Mucosa of descending colon (tissue), 3 donors: ENCODE measurements around the gene TSFM. TPM values are rescaled to one million over a fixed set of nuclear protein-coding genes. Genes with fewer than 3 reads are reported as not detected.
"Not testable (repeated sequence)": the region's sequence is repeated elsewhere in the genome, so short reads cannot be mapped to it uniquely, and the experiment has no call there.

ENCODE experiments used
- ATAC-seq: fragments of 200-7000 bp; cut with Tn5 transposase; one replicate; pipeline ENCODE4 v1.9.1; 2020; ENCODE audit warnings: mild to moderate bottlenecking, moderate library complexity
- DNase-seq, 3 donors: peaks; one replicate each; pipeline ENCODE4 v3.0.0-alpha.2; 2020
- H3K36me3 ChIP-seq: fragments of 200-600 bp; one replicate; pipeline ENCODE4 v1.8.0; 2021; ENCODE audit warnings: low read depth, mild to moderate bottlenecking
- H3K4me1 ChIP-seq: fragments of 200-600 bp; one replicate; pipeline ENCODE4 v1.8.0; 2021; ENCODE audit warnings: low read depth, mild to moderate bottlenecking
- H3K4me3 ChIP-seq: fragments of 200-600 bp; one replicate; pipeline ENCODE4 v1.8.0; 2021; ENCODE audit warnings: mild to moderate bottlenecking
- H3K9me3 ChIP-seq: fragments of 200-600 bp; one replicate; pipeline ENCODE4 v1.8.0; 2021; ENCODE audit warnings: mild to moderate bottlenecking
- CTCF ChIP-seq: fragments of 200-600 bp; IDR thresholded peaks from one replicate; pipeline ENCODE4 v1.8.0; 2022; ENCODE audit warnings: antibody characterized with exemption, mild to moderate bottlenecking
- intact Hi-C, 2 donors: fragments of 100-400 bp; cut with DNase I in 1 of 2; cut with micrococcal nuclease in 1 of 2; formaldehyde crosslinking; loops; one replicate each; pipeline versions ENCODE4 v1.11.0 to v1.11.1; 2022; cut with DNase I, micrococcal nuclease
- total RNA-seq, 3 donors: library from RNA; stranded (reverse); fragmentation: NEBNext Ultra II Directional in 2 of 3; extraction: Animal tissue kit (Norgen Biotek cat#: 25700) in 2 of 3; gene quantifications; one replicate each; pipeline versions ENCODE4 v1.2.1 to v1.2.4, GENCODE V29; 2021 to 2023
- donor health status: DM: no; HTN: no; CAD: no; lungs with moderate emphysema.
- donor health status: DM: no; HTN: no; CAD: no.
- donor health status: DM: no; HTN: yes; CAD: no.

Gene TSFM
- total RNA-seq, 3 donors from 2014 or later, result 26.1 to 32.9 (median 29.0) TPM

GRCh38 chr12:57817261-57817989 lies 34.8 kb downstream of the TSFM start:
- intact Hi-C loops, result no loop called here
- Histone ChIP-seq H3K36me3 (peaks cover 2% of the 10 kb centered on the region), H3K9me3 (no peaks in the 10 kb centered on the region), H3K4me1 (peaks cover 16% of the 10 kb centered on the region), H3K4me3 (no peak overlapping the region)
- no peak for TF ChIP-seq CTCF
- ATAC-seq (peak; percentile 67), DNase-seq (no peak)

- H3K36me3 ChIP-seq, H3K4me3 ChIP-seq, intact Hi-C loops, DNase-seq, H3K9me3 ChIP-seq, ATAC-seq: not testable (repeated sequence)
- H3K4me1 ChIP-seq, result peaks cover 16% of the 10 kb centered on the region
Measured at GRCh38 chr12:57817990-57818331, 35.4 kb downstream of the TSFM start.

GRCh38 chr12:57820119-57820518 lies 37.5 kb downstream of the TSFM start:
- Histone ChIP-seq H3K4me1 (peaks cover 16% of the 10 kb centered on the region), H3K36me3 (peaks cover 23% of the 10 kb centered on the region)
- ATAC-seq, H3K4me3 ChIP-seq, DNase-seq, H3K9me3 ChIP-seq, intact Hi-C loops: not testable (repeated sequence)

GRCh38 chr12:57821015-57821414 lies 38.4 kb downstream of the TSFM start:
- peaks cover 16% of the 10 kb centered on the region for H3K4me1 ChIP-seq
- intact Hi-C loops, result not testable (repeated sequence)

DNA sequence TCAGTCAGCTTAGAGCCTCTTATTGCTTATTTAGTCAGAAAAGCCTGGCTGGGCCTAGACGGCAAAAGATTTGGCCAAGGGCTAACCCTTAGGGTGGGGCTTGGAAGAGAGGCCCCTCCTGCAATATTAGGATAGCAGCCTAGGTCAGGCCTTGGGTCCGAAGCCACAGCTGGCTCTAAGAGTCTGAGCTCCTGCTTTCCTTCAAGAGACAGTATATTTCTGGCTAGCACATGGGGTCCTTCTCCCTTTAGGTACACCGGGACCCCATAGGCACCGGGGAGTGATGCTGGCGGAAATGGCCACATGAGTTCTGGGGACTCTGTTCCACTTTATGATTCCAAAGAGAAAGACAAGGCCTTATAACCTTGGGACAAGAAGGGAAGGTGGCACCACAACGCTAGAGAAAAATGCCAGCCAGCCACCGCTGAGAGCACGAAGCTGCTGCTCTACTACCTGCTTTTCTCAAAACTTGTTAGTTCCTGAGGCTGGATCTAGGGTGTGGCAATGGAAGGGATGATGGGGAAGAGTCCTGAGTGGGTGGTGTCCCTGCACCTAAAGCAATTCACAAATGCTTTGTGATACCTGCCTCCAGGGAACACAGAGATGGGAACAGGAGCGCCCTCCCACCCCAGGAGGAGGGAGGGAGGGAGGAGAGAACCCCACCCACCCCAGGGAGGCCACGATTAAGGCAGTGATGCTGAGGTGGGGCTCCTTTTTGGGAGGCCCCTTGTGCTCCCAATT lies 39.1 kb downstream of the TSFM start:
- ATAC-seq (no peak), DNase-seq (no peak)
- H3K4me3 ChIP-seq, result no peak overlapping the region
- no peaks in the 10 kb centered on the region for H3K9me3 ChIP-seq
- H3K36me3 ChIP-seq, result peaks cover 23% of the 10 kb centered on the region
- intact Hi-C loops, result no loop called here
- H3K4me1 ChIP-seq, result peaks cover 15% of the 10 kb centered on the region
- no peak for TF ChIP-seq CTCF

More at GRCh38 chr12:57821015-57821414, 38.4 kb downstream of the TSFM start:
- DNase-seq, ATAC-seq, H3K9me3 ChIP-seq, H3K4me3 ChIP-seq: not testable (repeated sequence)
- peaks cover 23% of the 10 kb centered on the region for H3K36me3 ChIP-seq

GRCh38 chr12:57822392-57823130 lies 40.0 kb downstream of the TSFM start:
- intact Hi-C loops, result no loop called here
- Histone ChIP-seq H3K4me1 (peaks cover 6% of the 10 kb centered on the region), H3K9me3 (no peaks in the 10 kb centered on the region), H3K36me3 (peaks cover 23% of the 10 kb centered on the region), H3K4me3 (no peak overlapping the region)
- TF ChIP-seq CTCF, result no peak
- no peak for ATAC-seq
- no peak for DNase-seq
